Measurements from ENCODE around the gene ADCY2.

ADCY2 gene

GRCh38 chr5:7537573-7537972 lies 141.6 kb downstream of the ADCY2 start:
- Histone ChIP-seq H3K4me2 (ENCODE audit: low read length) (no peak overlapping the region), H3K4me3 (ENCODE audit: low read length) (no peak overlapping the region), H3K27ac (ENCODE audit: low read length) (no peak overlapping the region), H3K36me3 (replicated peaks; ENCODE audit: low read depth, low read length) (no peaks in the 10 kb centered on the region), H3K27me3 (ENCODE audit: low read depth, low read length) (no peaks in the 10 kb centered on the region), H4K20me1 (ENCODE audit: insufficient read depth, low read length) (no peaks in the 10 kb centered on the region), H3K9me3 (ENCODE audit: insufficient read depth, low read length) (no peaks in the 10 kb centered on the region), H2AFZ (ENCODE audit: low read depth, low read length) (no peak overlapping the region), H3K79me2 (ENCODE audit: low read length) (no peaks in the 10 kb centered on the region), H3K4me1 (ENCODE audit: low read length) (no peaks in the 10 kb centered on the region), H3K9ac (ENCODE audit: low read length) (no peak overlapping the region)
- TF ChIP-seq, protein P1, sequence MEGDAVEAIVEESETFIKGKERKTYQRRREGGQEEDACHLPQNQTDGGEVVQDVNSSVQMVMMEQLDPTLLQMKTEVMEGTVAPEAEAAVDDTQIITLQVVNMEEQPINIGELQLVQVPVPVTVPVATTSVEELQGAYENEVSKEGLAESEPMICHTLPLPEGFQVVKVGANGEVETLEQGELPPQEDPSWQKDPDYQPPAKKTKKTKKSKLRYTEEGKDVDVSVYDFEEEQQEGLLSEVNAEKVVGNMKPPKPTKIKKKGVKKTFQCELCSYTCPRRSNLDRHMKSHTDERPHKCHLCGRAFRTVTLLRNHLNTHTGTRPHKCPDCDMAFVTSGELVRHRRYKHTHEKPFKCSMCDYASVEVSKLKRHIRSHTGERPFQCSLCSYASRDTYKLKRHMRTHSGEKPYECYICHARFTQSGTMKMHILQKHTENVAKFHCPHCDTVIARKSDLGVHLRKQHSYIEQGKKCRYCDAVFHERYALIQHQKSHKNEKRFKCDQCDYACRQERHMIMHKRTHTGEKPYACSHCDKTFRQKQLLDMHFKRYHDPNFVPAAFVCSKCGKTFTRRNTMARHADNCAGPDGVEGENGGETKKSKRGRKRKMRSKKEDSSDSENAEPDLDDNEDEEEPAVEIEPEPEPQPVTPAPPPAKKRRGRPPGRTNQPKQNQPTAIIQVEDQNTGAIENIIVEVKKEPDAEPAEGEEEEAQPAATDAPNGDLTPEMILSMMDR (IDR thresholded peaks at IDR 0.05; ENCODE audit: low read depth, low read length): no peak
- TF ChIP-seq EZH2phosphoT487 (IDR thresholded peaks at IDR 0.05; ENCODE audit: low read depth): no peak

- Histone ChIP-seq H3K27ac (ENCODE audit: low read length) (no peak overlapping the region), H3K4me3 (ENCODE audit: low read length) (no peak overlapping the region), H3K36me3 (replicated peaks; ENCODE audit: low read depth, low read length) (no peaks in the 10 kb centered on the region), H2AFZ (ENCODE audit: low read depth, low read length) (no peak overlapping the region), H4K20me1 (ENCODE audit: insufficient read depth, low read length) (no peaks in the 10 kb centered on the region), H3K4me2 (ENCODE audit: low read length) (no peak overlapping the region), H3K4me1 (ENCODE audit: low read length) (no peaks in the 10 kb centered on the region), H3K9me3 (ENCODE audit: insufficient read depth, low read length) (no peaks in the 10 kb centered on the region), H3K9ac (ENCODE audit: low read length) (no peak overlapping the region), H3K79me2 (ENCODE audit: low read length) (no peaks in the 10 kb centered on the region), H3K27me3 (ENCODE audit: low read depth, low read length) (no peaks in the 10 kb centered on the region)
- TF ChIP-seq EZH2phosphoT487 (IDR thresholded peaks at IDR 0.05; ENCODE audit: low read depth): no peak
- TF ChIP-seq, protein P1 (IDR thresholded peaks at IDR 0.05; ENCODE audit: low read depth, low read length): no peak
Measured at GRCh38 chr5:7539571-7539970, 143.6 kb downstream of the ADCY2 start.

DNA sequence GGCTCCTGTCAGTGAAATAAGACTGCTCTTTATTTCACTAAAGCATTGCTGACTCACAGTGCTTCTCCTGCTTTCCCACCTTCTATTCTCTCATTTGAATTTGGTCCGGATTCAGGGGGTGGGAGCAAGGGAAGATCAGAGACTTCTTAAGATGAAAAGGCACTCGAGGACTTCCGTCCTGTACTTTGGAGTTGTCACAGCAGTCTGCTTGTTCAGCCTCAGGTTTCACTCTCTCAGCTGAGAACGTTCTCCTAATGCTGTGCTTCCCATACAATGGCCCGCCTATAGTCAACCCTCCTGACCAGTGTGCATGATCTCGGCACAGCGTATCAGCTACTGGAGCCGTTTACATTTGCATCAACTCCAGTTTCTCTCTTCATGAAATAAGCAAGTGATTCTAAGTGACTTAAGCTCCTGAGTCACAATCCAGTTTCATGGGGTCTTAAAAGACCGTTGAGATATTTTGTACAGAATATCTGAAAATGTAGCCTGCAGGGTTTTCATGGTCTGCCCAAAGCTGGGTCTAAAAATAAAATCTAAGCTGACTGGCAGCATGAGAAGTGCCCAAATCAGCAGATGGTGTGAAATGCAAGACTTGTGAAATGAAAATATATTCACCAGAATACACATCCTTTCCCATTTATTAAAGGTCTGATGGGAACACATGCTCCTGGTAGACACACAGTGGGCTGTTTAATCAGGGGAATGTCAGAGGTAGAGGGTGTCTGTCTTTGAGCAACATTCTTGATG lies 145.0 kb downstream of the ADCY2 start:
- H3K9ac ChIP-seq (ENCODE audit: low read length): no peak overlapping the region

DNA sequence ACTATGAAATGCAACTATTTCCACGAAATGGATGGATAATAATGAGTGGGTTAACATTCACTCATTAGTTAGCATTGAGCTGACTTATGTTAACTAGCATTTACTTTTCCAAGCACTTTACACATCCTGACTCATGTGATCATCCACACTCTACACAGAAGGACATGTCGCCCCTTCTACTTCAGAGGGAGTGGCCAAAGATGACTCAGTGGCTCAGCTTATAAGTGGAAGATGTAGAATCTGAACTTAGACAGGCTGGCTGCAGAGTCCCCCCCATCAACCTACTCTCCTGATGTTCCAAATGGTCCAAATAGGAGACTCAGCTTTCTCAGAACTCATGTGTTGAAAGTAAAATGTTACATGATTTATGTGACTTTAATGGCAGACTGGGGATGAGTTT lies 146.0 kb downstream of the ADCY2 start:
- no peaks in the 10 kb centered on the region for H3K9me3 ChIP-seq (ENCODE audit: insufficient read depth, low read length)
- no peaks in the 10 kb centered on the region for H4K20me1 ChIP-seq (ENCODE audit: insufficient read depth, low read length)
- H3K79me2 ChIP-seq (ENCODE audit: low read length): no peaks in the 10 kb centered on the region

More for the DNA sequence above, 145.0 kb downstream of the ADCY2 start:
- Histone ChIP-seq H3K9me3 (ENCODE audit: insufficient read depth, low read length) (no peaks in the 10 kb centered on the region), H3K27ac (ENCODE audit: low read length) (no peak overlapping the region), H3K4me3 (ENCODE audit: low read length) (no peak overlapping the region), H3K36me3 (replicated peaks; ENCODE audit: low read depth, low read length) (no peaks in the 10 kb centered on the region), H2AFZ (ENCODE audit: low read depth, low read length) (no peak overlapping the region), H4K20me1 (ENCODE audit: insufficient read depth, low read length) (no peaks in the 10 kb centered on the region), H3K4me2 (ENCODE audit: low read length) (no peak overlapping the region), H3K79me2 (ENCODE audit: low read length) (no peaks in the 10 kb centered on the region), H3K27me3 (ENCODE audit: low read depth, low read length) (no peaks in the 10 kb centered on the region), H3K4me1 (ENCODE audit: low read length) (no peaks in the 10 kb centered on the region)
- TF ChIP-seq, protein P1 (IDR thresholded peaks at IDR 0.05; ENCODE audit: low read depth, low read length): no peak
- no peak for TF ChIP-seq EZH2phosphoT487 (IDR thresholded peaks at IDR 0.05; ENCODE audit: low read depth)

More for the DNA sequence above, 146.0 kb downstream of the ADCY2 start:
- Histone ChIP-seq H3K9ac (ENCODE audit: low read length) (no peak overlapping the region), H3K4me3 (ENCODE audit: low read length) (no peak overlapping the region), H3K27ac (ENCODE audit: low read length) (no peak overlapping the region), H3K36me3 (replicated peaks; ENCODE audit: low read depth, low read length) (no peaks in the 10 kb centered on the region), H3K27me3 (ENCODE audit: low read depth, low read length) (no peaks in the 10 kb centered on the region), H3K4me1 (ENCODE audit: low read length) (no peaks in the 10 kb centered on the region), H3K4me2 (ENCODE audit: low read length) (no peak overlapping the region), H2AFZ (ENCODE audit: low read depth, low read length) (no peak overlapping the region)
- TF ChIP-seq EZH2phosphoT487 (IDR thresholded peaks at IDR 0.05; ENCODE audit: low read depth): no peak
- TF ChIP-seq, protein P1 (IDR thresholded peaks at IDR 0.05; ENCODE audit: low read depth, low read length): no peak

All from OCI-LY3 (cell line).